GM19238 (cell line): ENCODE data around the gene KRTAP5-7.

ENCODE experiments used
- DNase-seq: peaks from one replicate; pipeline ENCODE4 v3.0.0; 2011; ENCODE audit warnings: low spot score; ENCODE audit not compliant: insufficient read length

The KRTAP5-7 gene

GRCh38 chr11:71495286-71496230 is 31.5 kb upstream of the KRTAP5-7 start:
- DNase-seq: no peak

GRCh38 chr11:71496421-71496820 is 30.6 kb upstream of the KRTAP5-7 start:
- no peak for DNase-seq

- DNase-seq: no peak
These were observed 29.0 kb upstream of the KRTAP5-7 start for GRCh38 chr11:71498091-71498490.

GRCh38 chr11:71499125-71499524 is 27.9 kb upstream of the KRTAP5-7 start:
- DNase-seq: no peak

GRCh38 chr11:71499546-71499945 is 27.5 kb upstream of the KRTAP5-7 start:
- no peak for DNase-seq

- DNase-seq: no peak
These were observed 26.5 kb upstream of the KRTAP5-7 start for GRCh38 chr11:71500601-71501021.

GRCh38 chr11:71501071-71501985 is 25.7 kb upstream of the KRTAP5-7 start:
- DNase-seq: no peak

GRCh38 chr11:71502026-71502425 is 25.0 kb upstream of the KRTAP5-7 start:
- DNase-seq: no peak

- DNase-seq: no peak
These were observed 24.1 kb upstream of the KRTAP5-7 start for GRCh38 chr11:71502871-71503435.

GRCh38 chr11:71504531-71504930 is 22.5 kb upstream of the KRTAP5-7 start:
- no peak for DNase-seq

- no peak for DNase-seq
These were observed 22.1 kb upstream of the KRTAP5-7 start for GRCh38 chr11:71505001-71505400.

GRCh38 chr11:71505781-71506180 is 21.3 kb upstream of the KRTAP5-7 start:
- no peak for DNase-seq

GRCh38 chr11:71507102-71507501 is 20.0 kb upstream of the KRTAP5-7 start:
- no peak for DNase-seq

- DNase-seq: no peak
These were observed 8.3 kb upstream of the KRTAP5-7 start for GRCh38 chr11:71518506-71519471.

- DNase-seq: no peak
These were observed 7.5 kb upstream of the KRTAP5-7 start for GRCh38 chr11:71519546-71519945.

GRCh38 chr11:71525188-71525937 is 1.7 kb upstream of the KRTAP5-7 start:
- no peak for DNase-seq

GRCh38 chr11:71525938-71526495 is 1.1 kb upstream of the KRTAP5-7 start:
- DNase-seq: no peak

- no peak for DNase-seq
These were observed 626 bp downstream of the KRTAP5-7 start for GRCh38 chr11:71527576-71528210.

- no peak for DNase-seq
These were observed 3.5 kb downstream of the KRTAP5-7 start for GRCh38 chr11:71530602-71531001.
